GM21515 (cell line): Measurements from ENCODE around the gene NPHP3.
"Not testable (repeated sequence)": the region's sequence is repeated elsewhere in the genome, so short reads cannot be mapped to it uniquely, and the experiment has no call there.

ENCODE experiments used
- ATAC-seq: cut with Tn5 transposase; IDR thresholded peaks from one replicate; pipeline ENCODE4 v1.9.1; 2021; ENCODE audit not compliant: unreplicated experiment

Gene NPHP3

GRCh38 chr3:132642539-132642847 lies 79.7 kb downstream of the NPHP3 start:
- ATAC-seq: no peak

DNA sequence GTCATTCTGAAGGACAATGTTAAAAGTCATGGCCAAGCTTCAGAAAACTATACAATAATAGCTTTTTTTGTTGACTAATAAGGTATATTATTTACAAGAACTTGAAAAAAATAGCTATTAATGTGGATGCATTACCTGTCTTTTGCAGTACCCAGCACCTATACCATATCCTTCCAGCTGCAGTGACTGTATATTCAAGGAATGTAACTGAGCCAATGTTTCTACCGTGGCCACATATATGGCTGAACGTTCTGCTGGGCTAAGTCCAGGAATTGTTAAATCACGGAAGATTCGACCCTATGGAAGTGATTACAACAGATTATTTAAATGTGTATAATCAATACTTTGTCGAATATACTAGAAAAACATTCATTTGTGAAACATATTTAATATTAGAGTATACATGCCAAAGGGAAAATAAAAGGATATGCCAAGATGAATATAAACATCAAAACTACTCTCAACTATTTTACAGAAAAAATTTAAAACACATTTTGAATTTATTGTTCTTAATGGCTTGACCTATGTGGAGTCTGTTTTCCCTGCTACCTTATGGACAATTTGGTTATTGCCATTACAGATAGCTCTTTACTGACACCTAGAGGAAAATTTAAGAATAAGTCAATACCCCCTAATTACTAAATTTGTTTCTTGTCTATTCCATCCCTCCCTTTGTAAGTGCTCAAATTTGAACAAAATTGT lies 80.2 kb downstream of the NPHP3 start:
- peak; percentile 62 for ATAC-seq

- ATAC-seq: not testable (repeated sequence)
Observed at GRCh38 chr3:132641427-132641826, 80.8 kb downstream of the NPHP3 start.

DNA sequence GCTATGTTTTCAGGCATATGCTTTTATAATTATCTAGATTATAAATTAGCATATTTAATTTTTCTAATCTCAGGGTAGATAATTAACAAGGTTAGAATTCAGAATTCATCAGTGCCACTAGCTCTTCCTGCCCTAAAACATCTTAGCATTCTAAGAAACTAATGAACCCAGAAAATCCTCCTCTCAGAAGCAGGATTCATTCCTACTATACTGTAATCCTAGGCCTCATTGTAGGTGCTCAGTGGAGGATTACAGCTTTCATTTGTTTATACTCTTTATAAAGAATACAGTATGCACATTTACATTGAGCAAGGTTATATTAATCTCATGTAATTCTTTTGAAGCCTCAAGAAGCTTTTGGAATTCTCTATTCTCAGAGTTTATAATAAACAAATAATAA lies 83.5 kb downstream of the NPHP3 start:
- ATAC-seq: no peak

GRCh38 chr3:132637590-132637989 lies 84.6 kb downstream of the NPHP3 start:
- no peak for ATAC-seq

GRCh38 chr3:132635052-132635451 lies 87.2 kb downstream of the NPHP3 start:
- ATAC-seq: no peak
